GM19463 (cell line): ENCODE data around the gene IDH3G.

Experiments used
- ATAC-seq: cut with Tn5 transposase; IDR thresholded peaks from one replicate; pipeline ENCODE4 v1.9.1; 2021; ENCODE audit warnings: mild to moderate bottlenecking, moderate library complexity; ENCODE audit not compliant: unreplicated experiment

The IDH3G gene

GRCh38 chrX:153736071-153736820 lies 57.9 kb downstream of the IDH3G start:
- ATAC-seq: no peak
